ENCODE results near the gene ELOVL2.

The ELOVL2 gene

GRCh38 chr6:10976571-10976970 is 67.5 kb downstream of the ELOVL2 start:
- no peak for DNase-seq

GRCh38 chr6:10972196-10972595 is 71.9 kb downstream of the ELOVL2 start:
- DNase-seq, result no peak

DNA sequence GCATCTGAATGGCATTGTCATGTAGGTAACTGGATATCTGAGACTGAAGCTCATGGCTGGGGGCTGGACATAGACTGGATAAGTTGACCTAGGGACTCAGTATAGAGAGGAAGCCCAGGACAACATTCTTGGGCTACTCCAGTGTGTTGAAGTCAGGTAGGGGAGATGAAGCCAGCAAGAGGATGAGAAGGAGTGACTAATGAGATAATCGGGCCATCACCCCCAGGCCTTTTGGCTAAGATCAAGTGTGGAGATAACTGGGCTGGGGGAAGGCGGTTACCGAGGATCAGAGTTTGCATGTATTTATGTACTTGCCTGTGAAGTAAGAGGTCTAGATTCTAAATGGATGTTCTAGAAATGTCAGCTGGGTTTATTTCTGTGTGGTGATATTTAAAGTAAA is 73.4 kb downstream of the ELOVL2 start:
- DNase-seq, result no peak

GRCh38 chr6:10968776-10969175 is 75.3 kb downstream of the ELOVL2 start:
- DNase-seq, result no peak

GRCh38 chr6:10964684-10965083 is 79.4 kb downstream of the ELOVL2 start:
- no peak for DNase-seq

- no peak for DNase-seq
Observed at GRCh38 chr6:10963113-10963512, 81.0 kb downstream of the ELOVL2 start.

- DNase-seq, result no peak
Observed at GRCh38 chr6:10962673-10963072, 81.4 kb downstream of the ELOVL2 start.

DNA sequence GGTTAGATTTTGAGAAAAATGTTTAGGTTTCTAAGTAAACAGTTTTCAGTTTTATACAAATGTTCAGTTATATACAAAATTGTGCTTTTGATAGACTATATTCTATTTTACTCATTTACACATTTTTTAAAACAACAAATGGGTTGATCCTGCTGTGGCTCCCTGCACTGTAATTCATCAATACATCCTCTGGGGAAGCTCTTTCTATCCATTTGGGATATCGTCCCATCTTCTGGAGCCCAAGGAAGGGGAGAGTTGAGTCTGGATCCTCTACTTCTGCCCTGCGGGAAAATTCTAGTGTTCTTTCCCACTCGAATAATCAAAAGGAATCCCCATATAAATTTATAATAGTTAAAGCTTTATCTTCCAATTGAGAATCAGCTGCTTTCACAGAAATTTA is 82.3 kb downstream of the ELOVL2 start:
- no peak for DNase-seq

- DNase-seq, result no peak
Observed at GRCh38 chr6:10960171-10960570, 83.9 kb downstream of the ELOVL2 start.

DNA sequence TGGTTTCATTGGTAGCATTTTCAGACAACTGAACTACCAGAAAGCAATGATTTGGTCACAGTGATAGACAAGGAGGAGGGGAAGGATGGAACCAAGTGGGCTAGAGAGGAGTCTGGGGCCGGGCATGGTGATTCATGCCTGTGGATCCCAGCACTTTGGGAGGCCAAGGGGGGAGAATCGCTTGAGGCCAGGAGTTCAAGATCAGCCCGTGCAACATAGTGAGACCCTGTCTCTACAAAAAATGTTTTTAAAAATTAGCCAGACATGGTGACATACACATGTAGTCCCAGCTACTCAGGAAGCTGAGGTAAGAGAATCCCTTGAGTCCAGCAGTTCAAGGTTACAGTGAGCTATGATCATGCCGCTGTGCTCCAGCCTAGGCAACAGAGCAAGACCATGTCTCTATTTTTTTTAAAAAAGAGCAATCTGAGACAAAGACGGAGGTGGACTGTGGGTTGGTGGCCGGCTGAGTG is 86.7 kb downstream of the ELOVL2 start:
- DNase-seq, result no peak

DNA sequence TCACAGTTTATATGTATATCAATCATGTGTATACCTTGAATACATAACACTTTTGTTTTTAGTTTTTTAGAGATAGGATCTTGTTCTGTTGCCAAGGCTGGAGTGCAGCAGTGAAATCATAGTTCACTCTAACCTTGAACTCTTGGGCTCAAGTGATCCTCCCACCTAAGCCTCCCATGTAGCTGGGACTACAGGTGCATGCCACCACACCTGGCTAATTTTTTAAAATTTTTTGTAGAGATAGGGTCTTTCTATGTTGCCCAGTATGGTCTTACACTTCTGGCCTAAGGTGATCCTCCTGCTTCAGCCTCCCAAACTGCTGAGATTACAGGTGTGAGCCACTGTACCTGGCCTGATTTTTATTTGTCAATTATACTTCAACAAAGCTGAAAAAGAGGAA is 87.3 kb downstream of the ELOVL2 start:
- DNase-seq, result no peak

DNA sequence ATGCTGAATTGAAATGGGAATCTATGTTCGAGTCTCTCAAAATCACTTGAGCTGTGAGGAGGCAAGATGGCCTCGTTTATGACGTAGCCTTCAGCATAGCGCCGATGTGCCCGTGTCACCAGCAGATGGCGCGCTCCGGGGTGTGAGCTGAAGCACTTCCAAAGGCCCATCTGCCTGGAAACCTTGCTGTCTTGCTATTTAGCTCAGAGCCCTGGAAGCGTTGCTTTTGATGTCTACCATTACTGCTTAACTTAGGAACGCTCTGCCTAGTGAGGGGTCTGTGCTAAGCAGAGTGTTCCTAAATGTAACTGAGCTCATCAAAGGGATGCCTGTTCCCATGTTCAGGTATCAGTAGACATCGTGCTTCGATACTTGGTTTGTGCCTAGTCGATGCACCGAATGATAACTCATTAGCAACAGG is 89.5 kb downstream of the ELOVL2 start:
- DNase-seq, result peak; percentile 35

DNA sequence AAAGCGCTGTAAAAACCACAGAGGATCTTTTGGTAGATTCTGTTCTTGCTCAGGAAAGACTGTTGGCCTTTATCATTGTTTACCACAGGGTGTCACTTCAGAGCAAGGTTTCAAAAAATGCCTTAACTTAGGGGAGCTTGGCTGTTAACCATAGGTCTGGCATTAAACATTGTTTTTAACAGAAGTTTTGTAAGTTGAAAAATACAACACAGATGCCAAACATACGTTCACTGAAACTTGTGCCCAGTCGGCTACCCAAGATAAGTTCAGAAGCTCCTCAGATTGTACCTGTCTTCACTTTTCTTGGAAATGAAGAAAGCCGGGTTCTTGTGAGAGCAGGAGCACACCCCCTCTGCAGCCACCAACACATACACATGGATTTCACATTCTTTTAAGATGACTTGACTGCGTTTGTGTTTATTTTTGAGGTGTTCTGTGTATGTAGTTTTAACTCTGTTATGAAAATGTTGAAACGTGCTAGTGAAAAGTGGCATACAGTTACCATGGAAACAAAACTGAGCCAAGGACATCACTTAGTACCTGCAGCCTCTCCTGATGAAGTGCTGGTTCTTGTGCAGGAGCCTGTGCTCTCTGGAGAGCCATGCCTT is 92.3 kb downstream of the ELOVL2 start:
- DNase-seq, result no peak

DNA sequence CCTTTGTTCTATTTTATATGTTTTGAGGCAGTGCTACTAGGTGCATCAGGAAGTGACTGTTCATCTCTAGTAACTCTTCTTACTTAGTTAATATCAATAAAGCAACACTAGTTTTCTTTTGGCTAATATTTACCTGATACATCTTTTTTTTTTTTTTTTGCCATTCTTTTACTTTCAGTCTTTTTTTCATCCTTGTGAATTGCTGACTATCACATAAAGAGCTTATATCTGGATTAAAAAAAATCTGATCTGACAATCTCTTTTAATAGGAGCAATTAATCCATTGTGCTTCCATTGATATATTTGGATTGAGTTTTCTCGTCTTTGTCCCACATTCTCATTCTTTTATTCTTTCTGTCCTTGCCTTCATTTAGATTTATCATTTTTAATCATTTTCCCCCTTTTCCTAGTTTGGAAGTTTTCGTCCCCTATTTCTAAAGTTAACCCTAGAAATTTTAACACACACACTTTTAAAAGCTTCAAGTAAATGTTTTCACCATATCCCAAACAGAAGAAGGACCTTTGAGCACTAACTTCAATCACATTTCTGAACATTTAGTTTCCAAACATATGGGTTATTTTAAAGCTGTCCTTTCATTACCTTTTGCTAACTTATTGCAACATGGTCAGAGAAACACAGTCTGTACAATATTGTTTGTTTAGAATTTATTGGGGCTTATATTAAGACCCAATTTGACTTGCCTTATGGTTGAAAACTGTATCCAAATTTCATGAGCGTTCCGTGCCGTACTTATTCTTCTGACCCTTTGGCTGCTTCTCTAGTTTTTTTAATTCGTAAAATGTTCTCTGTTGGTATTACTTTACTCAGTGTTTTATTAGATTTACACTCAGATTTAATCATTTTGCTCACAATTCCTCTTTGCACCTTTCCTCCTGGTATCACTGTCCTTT is 94.3 kb downstream of the ELOVL2 start:
- DNase-seq, result no peak

GRCh38 chr6:10947966-10948365 is 96.1 kb downstream of the ELOVL2 start:
- DNase-seq, result no peak

DNA sequence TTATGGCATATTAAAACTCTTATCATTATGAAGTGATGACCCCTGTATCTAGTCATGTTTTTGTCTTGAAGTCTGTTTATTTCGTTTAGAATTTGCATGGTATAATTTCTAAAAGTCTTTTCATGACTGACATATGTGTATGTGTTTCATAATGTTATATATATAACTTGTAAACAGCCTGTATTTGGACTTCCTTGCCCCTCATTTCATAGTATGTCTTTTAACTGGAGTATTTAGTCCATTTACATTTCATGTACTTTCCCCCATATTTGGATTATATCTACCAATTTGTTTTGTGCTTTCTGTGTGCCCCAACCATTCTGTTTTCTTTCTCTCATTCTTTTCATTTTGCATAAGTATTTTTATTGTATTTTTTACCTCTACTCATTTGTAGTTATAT is 98.3 kb downstream of the ELOVL2 start:
- DNase-seq, result no peak

DNA sequence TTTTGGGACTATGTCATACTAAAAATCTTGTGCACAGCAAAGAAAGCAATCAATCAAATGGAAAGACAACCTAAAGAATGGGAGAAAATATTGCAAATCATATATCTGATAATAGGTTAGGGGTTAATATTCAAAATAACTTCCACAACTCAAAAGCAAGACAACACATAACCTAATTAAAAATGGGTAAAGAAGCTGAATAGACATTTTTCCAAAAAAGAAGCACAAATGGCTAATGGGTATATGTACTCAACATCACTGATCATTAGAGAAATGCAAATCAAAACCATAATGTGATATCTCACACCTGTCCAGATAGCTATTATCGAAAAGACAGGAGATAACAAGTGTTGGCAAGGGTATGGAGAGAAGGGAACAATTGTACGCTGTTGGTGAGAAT is 104.3 kb downstream of the ELOVL2 start:
- no peak for DNase-seq

- DNase-seq, result no peak
Observed at GRCh38 chr6:10933126-10933525, 111.0 kb downstream of the ELOVL2 start.

All from NCI-H524 treated with DMSO at 0.1 percent for 48 hours (cell line).